IMR-90 (cell line): Measurements from ENCODE around the gene RAB9A. TPM values are rescaled to one million over a fixed set of nuclear protein-coding genes. Genes with fewer than 3 reads are reported as not detected.
"Not testable (repeated sequence)": the region's sequence is repeated elsewhere in the genome, so short reads cannot be mapped to it uniquely, and the experiment has no call there.

Source experiments
- ATAC-seq: fragments of 200-7000 bp; cut with Tn5 transposase; 2 replicates; pipeline ENCODE4 v1.9.1; 2020; ENCODE audit warnings: low read depth, mild to moderate bottlenecking, moderate library complexity
- BruUV-seq: library from RNA; stranded (reverse); fragments of 400-500 nt; replicated peaks from 2 replicates; lab custom pipeline; 2021; lab: Mats Ljungman, UMichigan
- CTCF ChIA-PET: fragments of 300-600 bp; formaldehyde crosslinking; extraction: SDS; loops from one replicate; lab custom pipeline; 2021; ENCODE audit warnings: antibody characterized with exemption; lab: Yijun Ruan, JAX
- POLR2A ChIA-PET: fragments of 300-600 bp; sonication (Branson Sonifier 250); formaldehyde crosslinking; loops from one replicate; lab custom pipeline; 2022; ENCODE audit warnings: antibody characterized with exemption; ENCODE audit not compliant: unreplicated experiment; lab: Charles Lee
- DNase-seq: peaks from one replicate; pipeline ENCODE4 v3.0.0; 2013
- H2AFZ ChIP-seq: replicated peaks from 2 replicates; pipeline ENCODE3; 2013; ENCODE audit warnings: low read length, mild to moderate bottlenecking; ENCODE audit not compliant: poor library complexity
- H2AK5ac ChIP-seq: 2 replicates; pipeline ENCODE4 v1.6.1; 2013; ENCODE audit warnings: low read depth, low read length, inconsistent platforms
- H2AK9ac ChIP-seq: replicated peaks from 2 replicates; pipeline ENCODE3; 2013; ENCODE audit warnings: mild to moderate bottlenecking, low read depth, low read length, moderate library complexity; ENCODE audit not compliant: poor library complexity
- H2BK120ac ChIP-seq: 2 replicates; pipeline ENCODE4 v1.6.1; 2013; ENCODE audit warnings: low read depth, low read length, inconsistent platforms
- H2BK15ac ChIP-seq: 3 replicates; pipeline ENCODE4 v1.6.1; 2013; ENCODE audit warnings: low read depth, low read length, inconsistent platforms
- H2BK20ac ChIP-seq: 2 replicates; pipeline ENCODE4 v1.6.1; 2013; ENCODE audit warnings: low read depth, mild to moderate bottlenecking, inconsistent platforms, low read length, moderate library complexity
- H2BK5ac ChIP-seq: 2 replicates; pipeline ENCODE4 v1.6.1; 2013; ENCODE audit warnings: mild to moderate bottlenecking, low read depth, low read length, inconsistent platforms; ENCODE audit not compliant: poor library complexity, severe bottlenecking
- H3K14ac ChIP-seq: replicated peaks from 2 replicates; pipeline ENCODE4 v1.6.1; 2013; ENCODE audit warnings: low read depth, low read length, inconsistent platforms
- H3K18ac ChIP-seq: 2 replicates; pipeline ENCODE4 v1.6.1; 2013; ENCODE audit warnings: low read depth, low read length, control low read depth
- H3K23ac ChIP-seq: 2 replicates; pipeline ENCODE4 v1.6.1; 2013; ENCODE audit warnings: low read depth, low read length, inconsistent platforms
- H3K27ac ChIP-seq: 2 replicates; pipeline ENCODE4 v1.5.1; 2013; ENCODE audit warnings: mild to moderate bottlenecking, control low read depth, low read length; ENCODE audit not compliant: insufficient read depth
- H3K27me3 ChIP-seq: 2 replicates; pipeline ENCODE4 v1.6.1; 2013; ENCODE audit warnings: low read length; ENCODE audit not compliant: control insufficient read depth, insufficient read depth
- H3K36me3 ChIP-seq: 2 replicates; pipeline ENCODE4 v1.6.1; 2013; ENCODE audit warnings: low read length, mixed read lengths; ENCODE audit not compliant: control insufficient read depth, insufficient read depth
- H3K4ac ChIP-seq: 2 replicates; pipeline ENCODE4 v1.6.1; 2013; ENCODE audit warnings: low read depth, low read length, inconsistent platforms
- H3K4me1 ChIP-seq: 2 replicates; pipeline ENCODE4 v1.6.1; 2013; ENCODE audit warnings: low read length, mixed read lengths; ENCODE audit not compliant: control insufficient read depth, insufficient read depth
- H3K4me2 ChIP-seq: 2 replicates; pipeline ENCODE4 v1.6.1; 2013; ENCODE audit warnings: low read depth, mild to moderate bottlenecking, control low read depth, low read length, moderate library complexity
- H3K4me3 ChIP-seq: 2 replicates; pipeline ENCODE4 v1.5.1; 2013; ENCODE audit warnings: low read depth, mild to moderate bottlenecking, control low read depth, low read length, moderate library complexity; ENCODE audit not compliant: insufficient read depth
- H3K56ac ChIP-seq: 2 replicates; pipeline ENCODE4 v1.6.1; 2013; ENCODE audit warnings: low read length, inconsistent platforms; ENCODE audit not compliant: insufficient read depth; ENCODE audit errors: extremely low read depth
- H3K79me1 ChIP-seq, 2 experiments: 2 replicates each; pipeline ENCODE4 v1.6.1; 2013; ENCODE audit warnings: low read length in 2 of 2, inconsistent platforms in 1 of 2, low read depth in 1 of 2
- H3K9ac ChIP-seq: 2 replicates; pipeline ENCODE4 v1.6.1; 2013; ENCODE audit warnings: low read depth, low read length, control low read depth
- H3K9me1 ChIP-seq: 2 replicates; pipeline ENCODE4 v1.6.1; 2013; ENCODE audit warnings: low read length, inconsistent platforms; ENCODE audit not compliant: insufficient read depth
- H3K9me3 ChIP-seq: 2 replicates; pipeline ENCODE4 v1.6.1; 2013; ENCODE audit warnings: low read length; ENCODE audit not compliant: control insufficient read depth, insufficient read depth
- H4K20me1 ChIP-seq: 2 replicates; pipeline ENCODE4 v1.6.1; 2013; ENCODE audit warnings: low read length, inconsistent platforms; ENCODE audit not compliant: insufficient read depth
- H4K5ac ChIP-seq: 2 replicates; pipeline ENCODE4 v1.6.1; 2013; ENCODE audit warnings: mild to moderate bottlenecking, low read depth, low read length, control low read depth
- H4K8ac ChIP-seq, 2 experiments: 2 replicates each; pipeline ENCODE4 v1.6.1; 2013; ENCODE audit warnings: low read depth in 2 of 2, low read length in 2 of 2, control low read depth in 1 of 2, inconsistent platforms in 1 of 2
- H4K91ac ChIP-seq: 2 replicates; pipeline ENCODE4 v1.6.1; 2013; ENCODE audit warnings: low read depth, low read length, inconsistent platforms; ENCODE audit not compliant: insufficient read depth
- WGBS, 2 experiments: methylation state at CpG; one replicate each; pipeline versions ENCODE4 v1.1.5 to v1.1.7; 2013; ENCODE audit warnings: missing lambda C conversion rate in 2 of 2; ENCODE audit not compliant: insufficient read length in 1 of 2; ENCODE audit errors: extremely low coverage in 2 of 2; 5-methylcytosine and 5-hydroxymethylcytosine counted together
- dilution Hi-C: fragments of 300-500 bp; cut with HindIII; formaldehyde crosslinking; loops from one replicate; pipeline ENCODE4 v1.14.3; 2018; ENCODE audit warnings: low sequenced_read_pairs; ENCODE audit not compliant: unreplicated experiment
- in situ Hi-C: fragments of 300-500 bp; cut with MboI; formaldehyde crosslinking; loops from 3 replicates; pipeline ENCODE4 v1.14.3; 2019; ENCODE audit warnings: low sequenced_read_pairs, inconsistent platforms, mixed read lengths
- intact Hi-C: fragments of 100-400 bp; cut with micrococcal nuclease; formaldehyde crosslinking; loops from 2 replicates; pipeline ENCODE4 v1.10.0; 2022
- polyA plus RNA-seq, 3 experiments: library from polyadenylated mRNA; depleted of rRNA; stranded (reverse); fragments of >200 nt; gene quantifications; 2 replicates each; pipeline ENCODE4 v1.2.3, GENCODE V29; 2012; ENCODE audit warnings: low replicate concordance in 1 of 3
- total RNA-seq: library from RNA; depleted of rRNA; stranded (reverse); fragments of >200 nt; gene quantifications from 2 replicates; pipeline ENCODE4 v1.2.3, GENCODE V29; 2012

The RAB9A gene
- total and polyA plus RNA-seq, 2 of the 4 experiments (the other 2 are of a cell fraction) = 15.8 to 22.3 TPM

DNA sequence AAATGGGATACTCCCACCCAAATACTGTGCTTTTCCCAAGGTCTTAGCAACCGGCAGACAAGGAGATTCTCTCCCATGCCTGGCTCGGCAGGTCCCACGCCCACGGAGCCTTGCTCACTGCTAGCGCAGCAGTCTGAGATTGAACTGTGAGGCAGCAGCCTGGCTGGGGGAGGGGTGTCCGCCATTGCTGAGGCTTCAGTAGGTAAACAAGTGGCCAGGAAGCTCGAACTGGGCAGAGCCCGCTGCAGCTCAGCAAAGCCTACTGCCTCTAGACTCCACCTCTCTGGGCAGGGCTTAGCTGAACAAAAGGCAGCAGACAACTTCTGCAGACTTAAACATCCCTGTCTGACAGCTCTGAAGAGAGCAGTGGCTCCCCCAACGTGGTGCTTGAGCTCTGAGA lies 36.0 kb downstream of the RAB9A start:
- H3K18ac ChIP-seq, dilution Hi-C loops, H2BK20ac ChIP-seq, H2BK120ac ChIP-seq, H3K4me2 ChIP-seq, H4K5ac ChIP-seq, H2AK5ac ChIP-seq, POLR2A ChIA-PET, H3K9me3 ChIP-seq, DNase-seq, H3K56ac ChIP-seq, BruUV-seq, CTCF ChIA-PET, H3K27me3 ChIP-seq, H3K14ac ChIP-seq, H3K36me3 ChIP-seq, intact Hi-C loops, H3K9ac ChIP-seq, H3K23ac ChIP-seq, H2AK9ac ChIP-seq, ATAC-seq, H4K91ac ChIP-seq, H3K4me3 ChIP-seq, H3K27ac ChIP-seq, H2AFZ ChIP-seq, H3K4ac ChIP-seq, H2BK5ac ChIP-seq, H4K8ac ChIP-seq, H2BK15ac ChIP-seq: not testable (repeated sequence)
- Histone ChIP-seq H3K9me1 (peaks cover 10% of the 10 kb centered on the region), H4K20me1 (peaks cover 23% of the 10 kb centered on the region), H3K79me1 (peaks cover 23 to 33% of the 10 kb centered on the region in 2 experiments), H3K4me1 (peaks cover 11% of the 10 kb centered on the region)
- in situ Hi-C loops = loop anchor here (25.0 kb wide), 1 partner anchor 763 kb away; no protein-coding TSS in a partner anchor
- 100% methylated on average over 1 of the region's 9 CpGs; no CpG with 5 or more reads in 1 of the 2 experiments for WGBS, 2 experiments

DNA sequence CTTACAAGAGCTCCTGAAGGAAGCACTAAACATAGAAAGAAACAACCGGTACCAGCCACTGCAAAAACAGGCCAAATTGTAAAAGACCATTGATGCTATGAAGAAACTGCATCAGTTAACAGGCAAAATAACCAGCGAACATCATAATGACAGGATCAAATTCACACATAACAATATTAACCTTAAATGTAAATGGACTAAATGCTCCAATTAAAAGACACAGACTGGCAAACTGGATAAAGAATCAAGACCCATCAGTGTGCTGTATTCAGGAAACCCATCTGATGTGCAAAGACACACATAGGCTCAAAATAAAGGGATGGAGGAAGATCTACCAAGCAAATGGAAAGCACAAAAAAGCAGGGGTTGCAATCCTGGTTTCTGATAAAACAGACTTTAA lies 37.7 kb downstream of the RAB9A start:
- H2AFZ ChIP-seq, H3K4me1 ChIP-seq, POLR2A ChIA-PET, DNase-seq, H2BK5ac ChIP-seq, dilution Hi-C loops, H3K27ac ChIP-seq, BruUV-seq, H3K56ac ChIP-seq, H2AK5ac ChIP-seq, H3K9me1 ChIP-seq, H3K18ac ChIP-seq, H2BK120ac ChIP-seq, H4K91ac ChIP-seq, H3K4me2 ChIP-seq, H3K14ac ChIP-seq, CTCF ChIA-PET, H2AK9ac ChIP-seq, H2BK20ac ChIP-seq, H3K9me3 ChIP-seq, H3K36me3 ChIP-seq, H4K5ac ChIP-seq, intact Hi-C loops, H2BK15ac ChIP-seq, H3K4me3 ChIP-seq, H3K23ac ChIP-seq, H3K9ac ChIP-seq, H3K4ac ChIP-seq, H3K27me3 ChIP-seq, H4K8ac ChIP-seq, ATAC-seq: not testable (repeated sequence)
- WGBS, 2 experiments = no CpG with 5 or more reads among the region's 2 CpGs
- in situ Hi-C loops = loop anchor here (25.0 kb wide), 1 partner anchor 764 kb away; no protein-coding TSS in a partner anchor
- Histone ChIP-seq H3K79me1 (peaks cover 10 to 20% of the 10 kb centered on the region in 2 experiments; a peak in 3 of 4 replicates), H4K20me1 (peaks cover 17% of the 10 kb centered on the region)
